CD4-positive, CD25-positive, alpha-beta regulatory T cell (primary cell): ENCODE measurements around the gene NHEJ1. TPM values are rescaled to one million over a fixed set of nuclear protein-coding genes. Genes with fewer than 3 reads are reported as not detected.

ENCODE experiments used
- ATAC-seq, 2 donors: fragments of 150-1000 bp; cut with Tn5 transposase; one replicate each; pipeline ENCODE4 v1.10.0; 2021; ENCODE audit warnings: low read depth in 2 of 2, moderate number of reproducible peaks in 2 of 2, moderate library complexity in 1 of 2
- DNase-seq, 3 donors: peaks; one replicate each; pipeline versions ENCODE4 v3.0.0 to v3.0.0-alpha.2; 2012 to 2022; ENCODE audit warnings: mixed read lengths in 1 of 3
- H3K27ac ChIP-seq: one replicate; pipeline ENCODE4 v1.7.0; 2013; ENCODE audit warnings: mild to moderate bottlenecking, low read length; ENCODE audit not compliant: insufficient read depth, poor library complexity, severe bottlenecking
- H3K27me3 ChIP-seq: one replicate; pipeline ENCODE4 v1.7.0; 2013; ENCODE audit warnings: low read length; ENCODE audit not compliant: control insufficient read depth, insufficient read depth
- H3K36me3 ChIP-seq: one replicate; pipeline ENCODE4 v1.7.0; 2013; ENCODE audit warnings: mild to moderate bottlenecking, low read length, moderate library complexity; ENCODE audit not compliant: control insufficient read depth, insufficient read depth
- H3K4me1 ChIP-seq: 2 replicates; pipeline ENCODE4 v1.7.0; 2013; ENCODE audit warnings: mild to moderate bottlenecking, low read length; ENCODE audit not compliant: insufficient read depth, control insufficient read depth, poor library complexity, severe bottlenecking
- H3K4me3 ChIP-seq: one replicate; pipeline ENCODE4 v1.7.0; 2013; ENCODE audit warnings: low read depth, mild to moderate bottlenecking, low read length, moderate library complexity
- H3K9me3 ChIP-seq, 2 experiments: 1 replicate in 1 of 2; 2 replicates in 1 of 2; pipeline ENCODE4 v1.7.0; 2013; ENCODE audit warnings: low read length in 2 of 2, mild to moderate bottlenecking in 1 of 2, moderate library complexity in 1 of 2; ENCODE audit not compliant: control insufficient read depth in 2 of 2
- H3K27ac Mint-ChIP-seq, 3 donors: one replicate each; pipeline ENCODE4 v1.8.0; 2020 to 2022; ENCODE audit warnings: mild to moderate bottlenecking in 3 of 3, mixed read lengths in 3 of 3, moderate library complexity in 2 of 3
- H3K27me3 Mint-ChIP-seq: one replicate; pipeline ENCODE4 v1.8.0; 2022; ENCODE audit warnings: mild to moderate bottlenecking, mixed read lengths
- H3K36me3 Mint-ChIP-seq: one replicate; pipeline ENCODE4 v1.8.0; 2020; ENCODE audit warnings: mixed read lengths
- H3K4me1 Mint-ChIP-seq, 4 donors: one replicate each; pipeline ENCODE4 v1.8.0; 2020 to 2022; ENCODE audit warnings: mixed read lengths in 4 of 4, mild to moderate bottlenecking in 1 of 4
- H3K4me3 Mint-ChIP-seq, 4 donors: one replicate each; pipeline ENCODE4 v1.8.0; 2020 to 2022; ENCODE audit warnings: mild to moderate bottlenecking in 4 of 4, mixed read lengths in 4 of 4, moderate library complexity in 3 of 4
- H3K9me3 Mint-ChIP-seq, 7 donors: one replicate each; pipeline ENCODE4 v1.8.0; 2020 to 2022; ENCODE audit warnings: mixed read lengths in 7 of 7, mild to moderate bottlenecking in 3 of 7, moderate library complexity in 2 of 7
- polyA plus RNA-seq, 4 donors: library from polyadenylated mRNA; unstranded; fragments of 300-500 nt; fragmentation: Illumina TruSeq; gene quantifications; one replicate each; pipeline ENCODE4 v1.2.3, GENCODE V29; 2021
- total RNA-seq: library from RNA; stranded (reverse); gene quantifications from one replicate; pipeline ENCODE4 v1.2.3, GENCODE V29; 2022

NHEJ1 gene
- total and polyA plus RNA-seq, 5 donors from 2014 or later: 12.9 to 29.1 (median 25.5) TPM

DNA sequence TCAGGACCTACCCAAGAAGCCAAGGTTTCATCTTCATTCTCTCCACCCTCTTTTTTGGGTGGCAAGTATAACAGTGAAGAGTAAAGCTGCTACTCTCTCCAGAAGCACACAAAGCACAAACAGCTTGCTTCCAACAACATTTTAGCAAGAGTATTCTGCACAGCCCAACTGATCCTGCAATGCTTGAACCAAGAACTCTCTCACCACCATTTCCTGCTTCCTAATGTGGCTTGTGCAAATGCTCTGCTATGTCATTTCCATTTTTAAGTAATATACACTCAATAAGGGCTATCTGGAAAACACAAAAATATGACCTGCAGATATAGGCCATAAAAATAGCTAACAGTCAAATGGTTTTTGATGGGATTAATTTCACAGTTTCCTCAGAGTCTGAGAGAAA lies 75.8 kb downstream of the NHEJ1 start:
- Mint-ChIP-seq H3K4me3 (no peak overlapping the region), H3K27ac (peak overlapping the region in 2 of 3 donors; percentile 28 to 85), H3K27me3 (no peaks in the 10 kb centered on the region)

DNA sequence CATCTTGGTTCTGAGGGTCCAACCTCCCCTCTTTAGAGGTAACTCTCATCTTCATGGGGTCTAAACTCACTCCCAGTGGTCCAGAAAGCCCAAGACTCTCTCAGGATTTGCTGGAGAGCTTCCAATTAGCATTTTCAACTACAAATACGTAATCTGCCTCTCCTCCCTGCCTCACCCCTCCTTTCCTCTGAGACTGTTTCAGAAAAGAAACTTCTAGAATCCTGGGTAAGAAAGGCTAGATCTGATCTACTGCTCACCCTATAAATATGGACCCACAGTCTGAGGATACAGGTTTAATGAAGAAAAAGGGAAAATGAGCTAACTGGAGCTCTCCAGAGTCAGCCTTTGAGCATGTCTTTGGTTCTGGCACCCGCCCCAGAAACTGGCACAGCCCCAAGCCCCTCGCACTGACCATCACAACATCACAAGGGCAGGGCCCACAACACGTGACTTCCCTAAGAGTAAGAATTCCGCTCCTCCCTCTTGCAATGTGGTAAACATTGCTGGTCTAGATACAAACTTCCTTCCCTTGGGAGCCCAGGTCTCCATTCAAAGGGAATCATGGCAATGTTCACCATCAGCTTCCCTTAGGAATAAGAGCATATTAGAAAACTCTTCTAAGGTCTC lies 78.2 kb downstream of the NHEJ1 start:
- ATAC-seq (no peak), DNase-seq (no peak)
- Histone ChIP-seq H3K9me3 (no peaks in the 10 kb centered on the region), H3K4me3 (no peak overlapping the region), H3K27me3 (no peaks in the 10 kb centered on the region), H3K36me3 (peaks cover 11% of the 10 kb centered on the region), H3K4me1 (no peaks in the 10 kb centered on the region), H3K27ac (no peak overlapping the region)
- Mint-ChIP-seq H3K27ac (no peak overlapping the region), H3K4me1 (peaks cover 0 to 10% (median 3%) of the 10 kb centered on the region in 4 donors), H3K36me3 (peaks cover 5% of the 10 kb centered on the region), H3K9me3 (peaks cover 0 to 2% (median 0%) of the 10 kb centered on the region in 7 donors), H3K4me3 (no peak overlapping the region), H3K27me3 (no peaks in the 10 kb centered on the region)

More for the DNA sequence above, 75.8 kb downstream of the NHEJ1 start:
- Histone ChIP-seq H3K27ac (no peak overlapping the region), H3K27me3 (no peaks in the 10 kb centered on the region), H3K4me1 (no peaks in the 10 kb centered on the region), H3K9me3 (no peaks in the 10 kb centered on the region), H3K4me3 (no peak overlapping the region), H3K36me3 (peaks cover 2% of the 10 kb centered on the region)
- ATAC-seq (no peak), DNase-seq (peak in 1 of 3 donors; percentile 6)
- Mint-ChIP-seq H3K36me3 (peaks cover 11% of the 10 kb centered on the region), H3K4me1 (peaks cover 0 to 12% (median 4%) of the 10 kb centered on the region in 4 donors), H3K9me3 (peaks cover 0 to 2% (median 0%) of the 10 kb centered on the region in 7 donors)

DNA sequence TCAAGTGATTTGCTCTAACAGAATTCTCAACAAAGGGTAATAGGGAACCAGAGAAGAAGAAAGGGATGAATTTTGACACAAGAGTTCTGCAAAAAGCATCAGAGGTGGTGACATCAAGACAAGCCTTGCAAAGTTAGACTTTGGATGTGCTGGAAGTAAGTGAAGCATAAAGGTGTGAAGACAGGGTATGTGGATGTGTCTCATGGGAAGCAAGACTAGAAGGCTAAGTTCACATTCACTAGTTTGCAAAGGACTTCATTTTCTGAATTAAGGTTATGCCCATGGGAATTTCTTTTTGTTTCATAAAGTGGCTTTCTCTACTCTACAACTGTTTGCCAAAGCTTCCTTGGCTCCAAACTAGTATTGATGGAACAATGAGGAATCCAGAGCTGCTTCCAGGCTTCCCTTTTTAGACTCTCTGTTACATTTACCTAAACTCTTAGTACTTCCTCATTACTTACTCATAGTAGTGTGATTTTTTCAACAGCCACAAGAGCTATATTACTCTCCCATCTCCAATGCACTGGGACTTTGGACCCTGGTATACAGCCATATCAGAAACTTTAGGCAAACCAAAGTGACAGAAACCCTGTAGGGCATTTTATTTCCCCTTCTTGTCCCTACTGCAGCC lies 78.8 kb downstream of the NHEJ1 start:
- H3K9me3 Mint-ChIP-seq: peaks cover 0 to 2% (median 0%) of the 10 kb centered on the region in 7 donors
- H3K4me1 Mint-ChIP-seq: peaks cover 0 to 6% (median 3%) of the 10 kb centered on the region in 4 donors
- peaks cover 5% of the 10 kb centered on the region for H3K36me3 Mint-ChIP-seq
- Histone ChIP-seq H3K27me3 (no peaks in the 10 kb centered on the region), H3K27ac (no peak overlapping the region), H3K9me3 (no peaks in the 10 kb centered on the region), H3K4me3 (no peak overlapping the region), H3K36me3 (peaks cover 17% of the 10 kb centered on the region), H3K4me1 (no peaks in the 10 kb centered on the region)
- DNase-seq (no peak), ATAC-seq (no peak)
- H3K4me3 Mint-ChIP-seq: no peak overlapping the region
- H3K27me3 Mint-ChIP-seq: no peaks in the 10 kb centered on the region
- H3K27ac Mint-ChIP-seq: no peak overlapping the region

DNA sequence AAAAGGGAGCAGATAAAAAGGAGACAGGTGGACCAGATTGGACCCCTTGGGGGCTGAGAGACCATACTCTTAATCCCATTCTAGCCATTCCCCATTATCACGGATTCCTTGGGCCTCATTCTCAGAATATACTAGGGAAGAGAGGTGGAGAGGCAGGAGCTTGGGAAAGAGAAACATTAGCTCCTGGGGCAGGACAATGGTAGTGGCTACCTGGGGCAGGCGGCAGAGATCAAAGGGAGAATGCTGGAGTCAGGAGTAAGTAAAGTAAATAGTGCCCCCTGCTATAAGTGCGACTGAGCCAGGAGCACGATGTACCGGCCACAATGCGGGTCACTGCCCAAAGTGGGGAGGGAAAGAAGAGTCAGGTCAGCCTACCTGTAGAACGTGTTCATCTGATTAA lies 79.5 kb downstream of the NHEJ1 start:
- ATAC-seq: no peak
- H3K27ac ChIP-seq: no peak overlapping the region
- Mint-ChIP-seq H3K4me1 (peaks cover 0 to 5% (median 3%) of the 10 kb centered on the region in 4 donors), H3K27ac (no peak overlapping the region), H3K9me3 (peaks cover 0 to 2% (median 0%) of the 10 kb centered on the region in 7 donors), H3K36me3 (peaks cover 8% of the 10 kb centered on the region), H3K27me3 (no peaks in the 10 kb centered on the region), H3K4me3 (no peak overlapping the region)
- no peaks in the 10 kb centered on the region for H3K4me1 ChIP-seq
- no peaks in the 10 kb centered on the region for H3K27me3 ChIP-seq
- DNase-seq: no peak
- no peak overlapping the region for H3K4me3 ChIP-seq
- no peaks in the 10 kb centered on the region for H3K9me3 ChIP-seq
- H3K36me3 ChIP-seq: peaks cover 22% of the 10 kb centered on the region

DNA sequence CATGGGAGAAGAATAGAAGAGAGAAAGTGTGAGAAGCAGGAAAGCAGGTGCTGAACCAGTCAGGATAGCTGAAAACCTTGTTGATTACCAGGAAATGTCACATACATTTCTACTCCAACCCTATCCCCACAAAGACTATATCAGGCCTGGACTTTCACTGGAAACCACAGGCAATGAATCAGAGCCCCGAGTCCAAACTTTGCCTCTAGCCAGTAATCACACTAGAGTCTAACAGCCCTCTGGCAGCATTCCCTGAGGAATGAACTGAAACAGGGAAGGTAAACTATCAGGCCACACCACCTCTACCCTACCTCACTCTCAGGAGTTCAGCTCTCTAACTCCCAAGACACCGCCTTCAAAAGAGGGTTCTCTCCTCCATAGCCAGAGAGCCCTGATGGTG lies 81.2 kb downstream of the NHEJ1 start:
- Histone ChIP-seq H3K36me3 (peaks cover 30% of the 10 kb centered on the region), H3K9me3 (no peaks in the 10 kb centered on the region), H3K27ac (no peak overlapping the region), H3K4me3 (no peak overlapping the region), H3K27me3 (no peaks in the 10 kb centered on the region), H3K4me1 (no peaks in the 10 kb centered on the region)
- no peaks in the 10 kb centered on the region for H3K27me3 Mint-ChIP-seq
- no peaks in the 10 kb centered on the region for H3K4me1 Mint-ChIP-seq
- H3K36me3 Mint-ChIP-seq: peaks cover 24% of the 10 kb centered on the region
- no peak for DNase-seq
- ATAC-seq: no peak
- peaks cover 0 to 2% (median 0%) of the 10 kb centered on the region in 7 donors for H3K9me3 Mint-ChIP-seq
- no peak overlapping the region for H3K27ac Mint-ChIP-seq
- no peak overlapping the region for H3K4me3 Mint-ChIP-seq

DNA sequence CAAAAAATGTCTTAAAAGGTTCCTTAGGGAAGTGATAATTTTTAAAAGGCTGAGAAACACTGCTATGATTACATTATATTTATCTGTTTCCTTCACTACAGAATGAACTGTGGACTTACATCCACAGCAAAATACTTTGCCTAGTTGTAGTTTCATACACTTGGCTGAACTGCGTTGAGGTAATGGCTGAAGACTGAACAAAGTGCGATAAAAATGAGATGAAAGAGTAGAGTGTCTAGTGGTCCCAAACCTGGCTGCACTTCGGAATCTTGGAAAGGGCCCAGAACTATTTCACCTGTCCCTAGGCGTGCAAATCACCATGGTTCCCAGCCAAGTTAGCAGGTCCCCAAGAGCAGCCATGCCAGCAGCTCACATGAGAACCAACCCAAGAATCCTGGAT lies 81.7 kb downstream of the NHEJ1 start:
- ATAC-seq (no peak), DNase-seq (no peak)
- peaks cover 30% of the 10 kb centered on the region for H3K36me3 ChIP-seq
- Mint-ChIP-seq H3K27me3 (no peaks in the 10 kb centered on the region), H3K4me1 (no peaks in the 10 kb centered on the region), H3K27ac (no peak overlapping the region), H3K9me3 (peaks cover 0 to 2% (median 0%) of the 10 kb centered on the region in 7 donors), H3K4me3 (no peak overlapping the region), H3K36me3 (peaks cover 27% of the 10 kb centered on the region)
- H3K4me3 ChIP-seq: no peak overlapping the region
- no peaks in the 10 kb centered on the region for H3K27me3 ChIP-seq
- H3K27ac ChIP-seq: no peak overlapping the region
- no peaks in the 10 kb centered on the region for H3K4me1 ChIP-seq
- no peaks in the 10 kb centered on the region for H3K9me3 ChIP-seq

DNA sequence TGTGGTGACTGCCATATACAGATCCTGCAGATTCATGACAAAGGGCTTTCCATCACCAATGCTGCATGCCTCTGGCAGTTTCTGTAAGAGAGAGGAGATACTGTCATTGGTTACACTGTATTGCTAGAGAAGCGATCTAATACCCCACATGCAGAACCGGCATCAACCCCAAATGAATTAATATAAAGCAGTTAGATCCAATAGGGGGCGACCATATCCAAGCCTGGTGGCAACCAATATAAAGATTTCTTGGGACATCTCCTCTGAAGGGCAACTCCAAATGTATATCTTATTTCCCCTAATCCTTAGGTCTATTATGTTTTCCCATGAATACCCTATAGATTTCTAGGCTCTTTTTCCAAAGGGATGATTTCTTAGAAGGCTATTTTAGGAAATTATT lies 82.5 kb downstream of the NHEJ1 start:
- Histone ChIP-seq H3K36me3 (peaks cover 32% of the 10 kb centered on the region), H3K4me3 (no peak overlapping the region), H3K9me3 (no peaks in the 10 kb centered on the region), H3K27me3 (no peaks in the 10 kb centered on the region), H3K27ac (no peak overlapping the region), H3K4me1 (no peaks in the 10 kb centered on the region)
- no peaks in the 10 kb centered on the region for H3K4me1 Mint-ChIP-seq
- no peaks in the 10 kb centered on the region for H3K9me3 Mint-ChIP-seq
- no peak overlapping the region for H3K27ac Mint-ChIP-seq
- H3K27me3 Mint-ChIP-seq: no peaks in the 10 kb centered on the region
- DNase-seq (no peak), ATAC-seq (no peak)
- peaks cover 27% of the 10 kb centered on the region for H3K36me3 Mint-ChIP-seq
- H3K4me3 Mint-ChIP-seq: no peak overlapping the region

DNA sequence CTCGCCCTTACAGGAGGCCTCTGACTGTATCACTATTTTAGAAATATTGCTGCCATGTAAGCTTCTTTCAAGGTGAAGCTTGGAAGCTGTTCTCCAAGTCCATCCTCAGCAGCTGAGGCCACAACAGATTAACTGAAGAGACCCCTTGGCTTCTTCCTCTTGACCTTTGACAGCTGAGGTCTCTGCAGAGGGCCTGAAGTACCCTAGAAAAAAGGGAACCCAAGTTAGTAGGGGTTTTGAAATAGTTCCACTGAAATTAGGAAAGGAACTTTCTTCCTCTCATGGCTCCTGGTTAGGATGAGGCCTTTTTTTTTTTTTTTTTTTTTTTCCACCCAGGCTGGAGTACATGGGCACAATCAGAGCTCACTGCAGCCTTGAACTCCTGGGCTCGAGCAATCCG lies 84.4 kb downstream of the NHEJ1 start:
- Histone ChIP-seq H3K27ac (no peak overlapping the region), H3K4me1 (no peaks in the 10 kb centered on the region), H3K36me3 (peaks cover 32% of the 10 kb centered on the region), H3K27me3 (no peaks in the 10 kb centered on the region), H3K9me3 (no peaks in the 10 kb centered on the region), H3K4me3 (no peak overlapping the region)
- DNase-seq (no peak), ATAC-seq (no peak)
- Mint-ChIP-seq H3K27me3 (no peaks in the 10 kb centered on the region), H3K27ac (no peak overlapping the region), H3K4me3 (no peak overlapping the region), H3K4me1 (no peaks in the 10 kb centered on the region), H3K36me3 (peaks cover 32% of the 10 kb centered on the region), H3K9me3 (no peaks in the 10 kb centered on the region)
